Esophagus squamous epithelium (tissue), 4 donors: ENCODE measurements around the gene DPH6.

Experiments
- POLR2A ChIP-seq, 4 donors: fragments of 450-650 bp; IDR thresholded peaks; one replicate each; pipeline ENCODE4 v1.6.1; 2017; ENCODE audit warnings: antibody characterized with exemption in 4 of 4, mild to moderate bottlenecking in 4 of 4, moderate library complexity in 3 of 4
- TF ChIP-seq, protein P1 (sequence below), 6 experiments: fragments of 450-650 bp in 4 of 6; fragments of 200-600 bp in 2 of 6; sonication (generic) in 2 of 6; IDR thresholded peaks; one replicate each; pipeline ENCODE4 v1.5.1; 2016 to 2019; ENCODE audit warnings: antibody characterized with exemption in 6 of 6, mild to moderate bottlenecking in 4 of 6, moderate library complexity in 4 of 6

DNA sequence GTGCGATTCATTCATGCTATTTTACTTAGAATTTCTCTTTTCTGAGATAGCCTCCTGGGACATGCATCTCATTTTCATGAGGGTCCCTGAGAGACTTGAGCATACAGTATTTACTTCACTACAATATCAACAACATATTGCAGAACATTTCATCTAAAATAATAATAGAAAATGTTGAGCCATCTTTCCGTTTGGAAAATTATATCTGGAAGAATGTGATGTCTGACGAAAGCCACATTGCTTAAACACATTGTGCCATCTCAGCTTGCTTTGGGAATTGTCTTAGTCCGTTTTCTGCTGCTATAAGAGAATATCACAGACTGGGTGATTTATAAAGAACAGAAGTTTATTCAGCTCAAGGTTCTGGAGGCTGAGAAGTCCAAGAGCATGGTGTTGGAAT, 55.5 kb downstream of the DPH6 start:
- TF ChIP-seq, protein P1, sequence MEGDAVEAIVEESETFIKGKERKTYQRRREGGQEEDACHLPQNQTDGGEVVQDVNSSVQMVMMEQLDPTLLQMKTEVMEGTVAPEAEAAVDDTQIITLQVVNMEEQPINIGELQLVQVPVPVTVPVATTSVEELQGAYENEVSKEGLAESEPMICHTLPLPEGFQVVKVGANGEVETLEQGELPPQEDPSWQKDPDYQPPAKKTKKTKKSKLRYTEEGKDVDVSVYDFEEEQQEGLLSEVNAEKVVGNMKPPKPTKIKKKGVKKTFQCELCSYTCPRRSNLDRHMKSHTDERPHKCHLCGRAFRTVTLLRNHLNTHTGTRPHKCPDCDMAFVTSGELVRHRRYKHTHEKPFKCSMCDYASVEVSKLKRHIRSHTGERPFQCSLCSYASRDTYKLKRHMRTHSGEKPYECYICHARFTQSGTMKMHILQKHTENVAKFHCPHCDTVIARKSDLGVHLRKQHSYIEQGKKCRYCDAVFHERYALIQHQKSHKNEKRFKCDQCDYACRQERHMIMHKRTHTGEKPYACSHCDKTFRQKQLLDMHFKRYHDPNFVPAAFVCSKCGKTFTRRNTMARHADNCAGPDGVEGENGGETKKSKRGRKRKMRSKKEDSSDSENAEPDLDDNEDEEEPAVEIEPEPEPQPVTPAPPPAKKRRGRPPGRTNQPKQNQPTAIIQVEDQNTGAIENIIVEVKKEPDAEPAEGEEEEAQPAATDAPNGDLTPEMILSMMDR (IDR thresholded peaks at IDR 0.05), result no peak
- TF ChIP-seq POLR2A (IDR thresholded peaks at IDR 0.05), result no peak
